Mesenchymal stem cell (in vitro differentiated cells and primary cell): ENCODE data around the gene VPS11.
"Not testable (repeated sequence)": the region's sequence is repeated elsewhere in the genome, so short reads cannot be mapped to it uniquely, and the experiment has no call there.

Experiments used
- DNase-seq: peaks from one replicate; pipeline ENCODE4 v3.0.0-alpha.2; 2013
- H2AFZ ChIP-seq: one replicate; pipeline ENCODE4 v1.6.1; 2013; ENCODE audit warnings: low read depth, mild to moderate bottlenecking, control low read depth, inconsistent platforms, low read length, moderate library complexity
- H2AK5ac ChIP-seq: 2 replicates; pipeline ENCODE4 v1.6.1; 2013; ENCODE audit warnings: low read length, moderate library complexity, mild to moderate bottlenecking, inconsistent platforms; ENCODE audit not compliant: severe bottlenecking
- H2BK120ac ChIP-seq: one replicate; pipeline ENCODE4 v1.6.1; 2013; ENCODE audit warnings: low read depth, mild to moderate bottlenecking, inconsistent platforms, low read length, moderate library complexity
- H2BK12ac ChIP-seq, 2 experiments: one replicate each; pipeline ENCODE4 v1.6.1; 2013; ENCODE audit warnings: inconsistent platforms in 2 of 2, low read length in 2 of 2, mild to moderate bottlenecking in 2 of 2, moderate library complexity in 2 of 2, control low read depth in 1 of 2
- H2BK15ac ChIP-seq: one replicate; pipeline ENCODE4 v1.6.1; 2013; ENCODE audit warnings: mild to moderate bottlenecking, low read depth, inconsistent platforms; ENCODE audit not compliant: poor library complexity, severe bottlenecking
- H2BK5ac ChIP-seq: 2 replicates; pipeline ENCODE4 v1.6.1; 2013; ENCODE audit warnings: low read depth, mild to moderate bottlenecking, low read length, control low read depth, inconsistent platforms; ENCODE audit not compliant: poor library complexity, severe bottlenecking
- H3K14ac ChIP-seq, 2 experiments: one replicate each; pipeline ENCODE4 v1.6.1; 2013; ENCODE audit warnings: inconsistent platforms in 2 of 2, low read length in 2 of 2, control low read depth in 1 of 2, mild to moderate bottlenecking in 1 of 2, moderate library complexity in 1 of 2
- H3K18ac ChIP-seq, 2 experiments: one replicate each; pipeline ENCODE4 v1.6.1; 2013; ENCODE audit warnings: inconsistent platforms in 2 of 2, low read length in 2 of 2, control low read depth in 1 of 2, low read depth in 1 of 2, mild to moderate bottlenecking in 1 of 2
- H3K23ac ChIP-seq, 2 experiments: one replicate each; pipeline ENCODE4 v1.6.1; 2013; ENCODE audit warnings: inconsistent platforms in 2 of 2, low read length in 2 of 2, mild to moderate bottlenecking in 2 of 2, moderate library complexity in 2 of 2, control low read depth in 1 of 2
- H3K27ac ChIP-seq: 2 replicates; pipeline ENCODE4 v1.5.1; 2013; ENCODE audit warnings: mild to moderate bottlenecking, moderate library complexity, low read length, control low read depth, inconsistent platforms; ENCODE audit not compliant: poor library complexity, severe bottlenecking
- H3K27me3 ChIP-seq, 2 experiments: 2 replicates each; pipeline versions ENCODE4 v1.6.1 to v1.7.0; 2013; ENCODE audit warnings: low read length in 2 of 2, mild to moderate bottlenecking in 2 of 2, moderate library complexity in 2 of 2, control low read depth in 1 of 2, inconsistent platforms in 1 of 2; ENCODE audit not compliant: control insufficient read depth in 1 of 2, insufficient read depth in 1 of 2
- H3K36me3 ChIP-seq, 2 experiments: 2 replicates each; pipeline versions ENCODE4 v1.6.1 to v1.7.0; 2013; ENCODE audit warnings: low read length in 2 of 2, control low read depth in 1 of 2, inconsistent platforms in 1 of 2, low read depth in 1 of 2, mild to moderate bottlenecking in 1 of 2; ENCODE audit not compliant: insufficient read depth in 2 of 2, control insufficient read depth in 1 of 2
- H3K4ac ChIP-seq, 2 experiments: one replicate each; pipeline ENCODE4 v1.6.1; 2013; ENCODE audit warnings: inconsistent platforms in 2 of 2, low read length in 2 of 2, mild to moderate bottlenecking in 2 of 2, moderate library complexity in 2 of 2, control low read depth in 1 of 2, low read depth in 1 of 2
- H3K4me1 ChIP-seq: 2 replicates; pipeline ENCODE4 v1.6.1; 2013; ENCODE audit warnings: low read depth, low read length, control low read depth; ENCODE audit not compliant: control insufficient read depth, insufficient read depth
- H3K4me2 ChIP-seq: 2 replicates; pipeline ENCODE4 v1.6.1; 2013; ENCODE audit warnings: low read length, mild to moderate bottlenecking, inconsistent platforms; ENCODE audit not compliant: poor library complexity, severe bottlenecking
- H3K4me3 ChIP-seq, 2 experiments: 2 replicates each; pipeline versions ENCODE4 v1.5.1 to v1.7.0; 2013; ENCODE audit warnings: low read length in 2 of 2, mild to moderate bottlenecking in 2 of 2, control low read depth in 1 of 2, low read depth in 1 of 2; ENCODE audit not compliant: insufficient read depth in 1 of 2
- H3K79me1 ChIP-seq: replicated peaks from 2 replicates; pipeline ENCODE4 v1.6.1; 2013; ENCODE audit warnings: mild to moderate bottlenecking, control low read depth, low read length, inconsistent platforms; ENCODE audit not compliant: poor library complexity, severe bottlenecking
- H3K9ac ChIP-seq: 2 replicates; pipeline ENCODE4 v1.7.0; 2013; ENCODE audit warnings: mild to moderate bottlenecking, low read length, moderate library complexity
- H3K9me3 ChIP-seq: 2 replicates; pipeline ENCODE4 v1.7.0; 2013; ENCODE audit warnings: mild to moderate bottlenecking, low read length; ENCODE audit not compliant: control insufficient read depth
- H4K8ac ChIP-seq: one replicate; pipeline ENCODE4 v1.6.1; 2013; ENCODE audit warnings: inconsistent platforms, mild to moderate bottlenecking, low read length, moderate library complexity
- H4K91ac ChIP-seq: one replicate; pipeline ENCODE4 v1.6.1; 2013; ENCODE audit warnings: mild to moderate bottlenecking, low read length, inconsistent platforms
- WGBS: methylation state at CpG from one replicate; pipeline ENCODE4 v1.1.7; 2013; ENCODE audit warnings: mixed read lengths; 5-methylcytosine and 5-hydroxymethylcytosine counted together

VPS11 gene

GRCh38 chr11:119055901-119056300 is 11.7 kb upstream of the VPS11 start:
- Histone ChIP-seq H3K4ac (peak overlapping the region in 1 of 2 experiments; percentile 2), H2BK12ac (no peak overlapping the region), H4K8ac (peak overlapping the region; percentile 17), H3K27me3 (no peaks in the 10 kb centered on the region), H3K18ac (no peak overlapping the region), H2BK5ac (no peak overlapping the region), H4K91ac (peak overlapping the region; percentile 59), H3K9me3 (no peaks in the 10 kb centered on the region), H3K4me3 (peak overlapping the region; percentile 91 to 95), H2BK15ac (no peak overlapping the region), H3K36me3 (peaks cover 44 to 47% of the 10 kb centered on the region in 2 experiments), H2AFZ (peak overlapping the region; percentile 92), H2AK5ac (no peak overlapping the region), H3K79me1 (peaks cover 44% of the 10 kb centered on the region), H3K14ac (no peak overlapping the region), H2BK120ac (no peak overlapping the region), H3K4me2 (peak overlapping the region; percentile 76), H3K4me1 (peaks cover 15% of the 10 kb centered on the region), H3K9ac (peak overlapping the region; percentile 94), H3K27ac (peak overlapping the region; percentile 44), H3K23ac (no peak overlapping the region)
- DNase-seq, result peak; percentile 53
- WGBS, result 56% methylated on average over 6 of the region's 6 CpGs

GRCh38 chr11:119056421-119056999 is 11.1 kb upstream of the VPS11 start:
- Histone ChIP-seq H3K4me2 (peak overlapping the region; percentile 76), H3K4ac (peak overlapping the region; percentile 67 to 82), H2AFZ (peak overlapping the region; percentile 92), H2BK120ac (peak overlapping the region; percentile 8), H3K36me3 (peaks cover 38 to 43% of the 10 kb centered on the region in 2 experiments), H3K4me3 (peak overlapping the region; percentile 91 to 95), H3K27me3 (no peaks in the 10 kb centered on the region), H3K18ac (peak overlapping the region; percentile 52 to 95), H3K14ac (peak overlapping the region in 1 of 2 experiments; percentile 98), H3K9ac (peak overlapping the region; percentile 94), H4K91ac (peak overlapping the region; percentile 62), H3K4me1 (peaks cover 15% of the 10 kb centered on the region), H2BK5ac (peak overlapping the region; percentile 71), H2AK5ac (peak overlapping the region; percentile 21), H2BK12ac (peak overlapping the region in 1 of 2 experiments; percentile 17), H3K27ac (peak overlapping the region; percentile 51), H3K23ac (peak overlapping the region in 1 of 2 experiments; percentile 94), H4K8ac (peak overlapping the region; percentile 57), H3K9me3 (no peaks in the 10 kb centered on the region), H3K79me1 (peaks cover 42% of the 10 kb centered on the region), H2BK15ac (no peak overlapping the region)
- under 1% methylated on average over 32 of the region's 48 CpGs for WGBS
- DNase-seq, result peak; percentile 19

- H3K4me2 ChIP-seq, result peak within 1 kb of the TSS; percentile 98
- peak within 1 kb of the TSS; percentile 50 for H2BK15ac ChIP-seq
- H2BK12ac ChIP-seq, result peak within 1 kb of the TSS in 1 of 2 experiments; percentile 17
- H3K4me1 ChIP-seq, result peaks cover 15% of the 10 kb centered on the region
- peak within 1 kb of the TSS; percentile 71 for H2BK5ac ChIP-seq
- peak within 1 kb of the TSS; percentile 91 to 95 for H3K4me3 ChIP-seq
- peak within 1 kb of the TSS; percentile 59 to 95 for H3K18ac ChIP-seq
- H2AFZ ChIP-seq, result peak within 1 kb of the TSS; percentile 92
- peak within 1 kb of the TSS; percentile 77 for H3K27ac ChIP-seq
- H2AK5ac ChIP-seq, result peak within 1 kb of the TSS; percentile 21
- WGBS, result under 1% methylated on average over 68 of the region's 79 CpGs
- no peaks in the 10 kb centered on the region for H3K9me3 ChIP-seq
- H3K36me3 ChIP-seq, result peaks cover 31 to 37% of the 10 kb centered on the region in 2 experiments
- peak within 1 kb of the TSS; percentile 67 to 82 for H3K4ac ChIP-seq
- H4K8ac ChIP-seq, result peak within 1 kb of the TSS; percentile 61
- DNase-seq, result peak; percentile 97
- peak within 1 kb of the TSS; percentile 62 for H4K91ac ChIP-seq
- H3K14ac ChIP-seq, result peak within 1 kb of the TSS in 1 of 2 experiments; percentile 98
- peak within 1 kb of the TSS; percentile 8 for H2BK120ac ChIP-seq
- peak within 1 kb of the TSS; percentile 94 for H3K9ac ChIP-seq
- no peaks in the 10 kb centered on the region for H3K27me3 ChIP-seq
- peak within 1 kb of the TSS in 1 of 2 experiments; percentile 94 for H3K23ac ChIP-seq
- peaks cover 35% of the 10 kb centered on the region for H3K79me1 ChIP-seq
Observed at GRCh38 chr11:119057000-119057769, 10.4 kb upstream of the VPS11 start, which contains the start of gene HYOU1. HYOU1 (minus strand) TSS chr11:119057205; CDS start chr11:119056160, 1,045 bp downstream.

GRCh38 chr11:119059128-119059527 is 8.5 kb upstream of the VPS11 start:
- not testable (repeated sequence) for H3K4me3 ChIP-seq, H2AK5ac ChIP-seq, H3K4ac ChIP-seq, H2BK120ac ChIP-seq, H2BK12ac ChIP-seq, H3K23ac ChIP-seq, H3K4me2 ChIP-seq, H2BK5ac ChIP-seq, DNase-seq, H3K9me3 ChIP-seq, H4K8ac ChIP-seq, H2AFZ ChIP-seq, H3K18ac ChIP-seq, H3K14ac ChIP-seq, H3K27me3 ChIP-seq, H3K27ac ChIP-seq, H3K9ac ChIP-seq, H2BK15ac ChIP-seq, H4K91ac ChIP-seq
- Histone ChIP-seq H3K79me1 (peaks cover 21% of the 10 kb centered on the region), H3K4me1 (peaks cover 15% of the 10 kb centered on the region), H3K36me3 (peaks cover 15 to 18% of the 10 kb centered on the region in 2 experiments)
- 86% methylated on average over 8 of the region's 35 CpGs for WGBS
